NCI-H526 treated with DMSO at 0.1 percent for 48 hours (cell line): Measurements from ENCODE around the gene RPS6KA4.

Experiments
- DNase-seq: peaks from one replicate; lab custom pipeline; 2025; lab: John Stamatoyannopoulos, UW

RPS6KA4 gene

GRCh38 chr11:64327375-64327774 lies 31.6 kb upstream of the RPS6KA4 start:
- DNase-seq: no peak

- DNase-seq: no peak
Observed at GRCh38 chr11:64327993-64328392, 31.0 kb upstream of the RPS6KA4 start.

- no peak for DNase-seq
Observed at GRCh38 chr11:64330888-64331287, 28.1 kb upstream of the RPS6KA4 start.

GRCh38 chr11:64331569-64332371 lies 27.2 kb upstream of the RPS6KA4 start:
- no peak for DNase-seq

DNA sequence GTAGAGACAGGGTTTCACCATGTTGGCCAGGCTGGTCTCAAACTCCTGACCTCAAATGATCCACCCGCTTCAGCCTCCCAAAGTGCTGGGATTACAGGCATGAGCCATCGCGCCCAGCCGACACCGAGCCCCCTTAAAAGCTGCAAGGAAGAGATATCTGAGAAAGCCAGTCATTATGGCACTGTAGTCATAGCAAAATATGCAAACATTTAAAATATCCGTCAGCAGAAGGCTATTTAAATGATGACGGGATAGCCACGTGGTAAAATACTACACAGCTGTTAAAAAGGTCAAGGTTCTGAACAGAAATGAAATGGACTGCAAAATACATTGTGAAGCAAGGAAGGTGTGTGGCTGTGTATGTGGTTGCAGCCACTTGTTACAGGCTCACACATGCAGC lies 25.4 kb upstream of the RPS6KA4 start:
- no peak for DNase-seq

- peak; percentile 73 for DNase-seq
Observed at GRCh38 chr11:64334764-64335735, 23.9 kb upstream of the RPS6KA4 start.

GRCh38 chr11:64337538-64338249 lies 21.3 kb upstream of the RPS6KA4 start:
- no peak for DNase-seq

- no peak for DNase-seq
Observed at GRCh38 chr11:64338716-64339115, 20.2 kb upstream of the RPS6KA4 start.

GRCh38 chr11:64339286-64339685 lies 19.7 kb upstream of the RPS6KA4 start:
- no peak for DNase-seq

DNA sequence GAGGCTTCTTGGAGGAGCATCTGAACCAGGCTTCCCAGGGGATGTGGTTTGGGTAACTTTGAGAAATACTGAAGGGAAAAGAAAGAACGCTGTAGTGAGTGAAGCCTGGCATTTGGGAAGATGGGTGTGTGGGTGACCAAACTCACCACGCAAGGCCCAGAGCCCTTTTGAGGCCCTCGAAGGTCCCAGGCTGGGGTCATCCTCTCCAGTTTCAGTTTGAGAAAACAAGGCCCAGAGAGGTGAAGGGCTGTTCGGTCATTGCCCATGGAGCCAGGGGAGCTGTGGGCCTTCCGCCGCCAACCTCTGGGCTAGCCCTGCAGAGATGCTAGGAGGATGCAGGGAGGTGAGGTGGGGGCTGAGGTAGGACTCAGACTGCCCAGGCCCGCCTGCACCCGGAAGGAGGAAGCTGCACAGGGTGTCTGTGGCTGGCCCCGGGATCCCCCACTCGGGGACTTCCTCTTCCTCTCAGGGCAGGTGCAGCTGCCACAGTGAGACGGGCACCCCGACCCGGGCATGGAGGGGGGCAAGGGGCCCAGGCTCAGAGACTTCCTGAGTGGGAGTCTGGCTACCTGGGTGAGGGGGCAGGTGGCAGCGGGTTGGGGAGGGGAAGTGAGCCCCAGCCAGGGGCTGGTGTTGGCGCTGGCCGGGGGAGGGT lies 19.1 kb upstream of the RPS6KA4 start, which contains the start of gene CCDC88B:
CCDC88B (plus strand) TSS at position 451 of the 655 bp plus-strand sequence; CDS start at position 514, 63 bp downstream.
- DNase-seq: no peak

GRCh38 chr11:64340671-64341335 lies 18.2 kb upstream of the RPS6KA4 start:
- DNase-seq: no peak

DNA sequence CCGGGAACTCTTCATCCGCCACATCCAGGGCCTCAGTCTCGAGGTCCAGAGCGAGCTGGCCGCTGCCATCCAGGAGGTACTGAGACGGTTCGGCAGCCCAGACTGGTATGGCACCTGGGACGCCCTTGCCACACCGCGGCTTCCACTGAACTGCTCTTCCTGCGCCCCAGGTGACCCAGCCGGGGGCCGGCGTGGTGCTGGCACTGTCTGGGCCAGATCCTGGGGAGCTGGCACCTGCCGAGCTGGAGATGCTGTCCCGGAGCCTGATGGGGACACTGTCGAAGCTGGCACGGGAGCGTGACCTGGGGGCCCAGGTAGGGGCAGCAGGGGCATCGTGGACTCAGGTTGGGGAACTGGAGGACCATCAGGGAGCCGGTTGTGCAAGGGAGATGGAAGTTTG lies 17.5 kb upstream of the RPS6KA4 start:
- DNase-seq: no peak

GRCh38 chr11:64341851-64342791 lies 16.8 kb upstream of the RPS6KA4 start:
- DNase-seq: peak; percentile 82

DNA sequence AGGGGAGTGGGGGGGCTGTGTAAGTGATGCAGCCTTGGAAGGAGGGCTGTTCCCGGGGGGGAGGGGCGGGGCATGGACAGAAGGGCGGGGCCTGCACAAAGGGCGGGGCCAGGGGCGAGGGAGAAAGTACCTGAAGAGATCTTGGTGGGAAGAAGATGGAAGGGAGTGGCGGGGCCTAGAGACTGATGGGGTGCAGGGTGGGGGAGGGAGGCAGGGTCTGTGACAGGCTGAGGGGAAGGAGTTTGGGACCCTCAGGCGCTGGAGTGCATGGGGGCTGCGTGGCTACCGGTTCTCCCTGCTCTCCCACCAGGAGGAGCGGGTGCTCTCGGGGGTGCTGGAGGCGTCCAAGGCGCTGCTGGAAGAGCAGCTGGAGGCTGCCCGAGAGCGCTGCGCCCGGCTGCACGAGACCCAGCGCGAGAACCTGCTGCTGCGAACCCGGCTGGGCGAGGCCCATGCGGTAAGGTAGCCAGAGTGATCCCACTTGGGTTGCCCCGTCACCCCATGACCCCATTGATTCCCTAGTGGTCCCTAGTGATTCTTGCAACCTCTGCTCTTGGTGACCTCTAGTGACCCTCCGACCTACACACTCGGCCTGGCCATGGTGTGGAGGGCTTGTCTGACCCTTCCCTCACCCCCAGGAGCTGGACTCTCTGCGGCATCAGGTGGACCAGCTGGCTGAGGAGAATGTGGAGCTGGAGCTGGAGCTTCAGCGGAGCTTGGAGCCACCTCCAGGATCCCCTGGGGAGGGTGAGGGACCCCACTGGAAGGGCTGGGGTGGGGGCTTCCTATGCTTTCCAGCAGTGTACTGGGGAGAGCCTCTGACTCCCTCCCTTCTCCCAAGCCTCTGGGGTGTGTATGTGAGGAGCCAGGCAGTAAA lies 15.9 kb upstream of the RPS6KA4 start:
- no peak for DNase-seq

GRCh38 chr11:64343767-64344559 lies 15.0 kb upstream of the RPS6KA4 start:
- no peak for DNase-seq

GRCh38 chr11:64344787-64345186 lies 14.2 kb upstream of the RPS6KA4 start:
- no peak for DNase-seq

- no peak for DNase-seq
Observed at GRCh38 chr11:64347193-64347867, 11.6 kb upstream of the RPS6KA4 start.
